Measurements from ENCODE around the gene SPSB4. TPM values are rescaled to one million over a fixed set of nuclear protein-coding genes. Genes with fewer than 3 reads are reported as not detected.

The SPSB4 gene
- total and polyA plus RNA-seq, 10 donors, result 0.87 to 10.7 (median 5.9) TPM

DNA sequence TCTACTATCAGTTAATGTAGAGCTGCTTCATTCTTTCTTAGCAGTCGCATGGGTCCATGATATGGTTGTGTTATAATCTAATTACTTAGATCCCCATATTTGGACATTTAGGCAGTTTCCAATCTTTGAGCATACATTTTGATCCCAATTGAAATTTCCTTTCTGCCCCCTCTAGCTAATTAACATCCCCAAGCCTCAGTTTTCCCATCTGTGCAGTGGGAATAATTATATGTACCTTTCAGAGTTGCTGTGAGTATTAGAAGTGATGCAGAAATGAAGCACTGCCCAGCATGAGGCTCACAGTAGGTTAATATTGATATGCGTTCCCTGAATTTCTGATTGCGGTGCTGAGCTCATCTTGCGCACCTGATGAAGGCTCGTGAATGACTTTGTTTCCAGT, 21.8 kb downstream of the SPSB4 start:
- Histone ChIP-seq H3K36me3 (no peaks in the 10 kb centered on the region), H3K27ac (no peak overlapping the region), H3K4me3 (no peak overlapping the region), H3K4me1 (peaks cover 0 to 14% (median 6%) of the 10 kb centered on the region in 6 donors), H3K9me3 (no peaks in the 10 kb centered on the region), H3K27me3 (replicated peaks in 1 of 7) (no peaks in the 10 kb centered on the region)
- intact Hi-C loops (cut with DNase I; ENCODE audit: low total_unique reads), result no loop called here
- no peak for DNase-seq
- TF ChIP-seq, protein P1, sequence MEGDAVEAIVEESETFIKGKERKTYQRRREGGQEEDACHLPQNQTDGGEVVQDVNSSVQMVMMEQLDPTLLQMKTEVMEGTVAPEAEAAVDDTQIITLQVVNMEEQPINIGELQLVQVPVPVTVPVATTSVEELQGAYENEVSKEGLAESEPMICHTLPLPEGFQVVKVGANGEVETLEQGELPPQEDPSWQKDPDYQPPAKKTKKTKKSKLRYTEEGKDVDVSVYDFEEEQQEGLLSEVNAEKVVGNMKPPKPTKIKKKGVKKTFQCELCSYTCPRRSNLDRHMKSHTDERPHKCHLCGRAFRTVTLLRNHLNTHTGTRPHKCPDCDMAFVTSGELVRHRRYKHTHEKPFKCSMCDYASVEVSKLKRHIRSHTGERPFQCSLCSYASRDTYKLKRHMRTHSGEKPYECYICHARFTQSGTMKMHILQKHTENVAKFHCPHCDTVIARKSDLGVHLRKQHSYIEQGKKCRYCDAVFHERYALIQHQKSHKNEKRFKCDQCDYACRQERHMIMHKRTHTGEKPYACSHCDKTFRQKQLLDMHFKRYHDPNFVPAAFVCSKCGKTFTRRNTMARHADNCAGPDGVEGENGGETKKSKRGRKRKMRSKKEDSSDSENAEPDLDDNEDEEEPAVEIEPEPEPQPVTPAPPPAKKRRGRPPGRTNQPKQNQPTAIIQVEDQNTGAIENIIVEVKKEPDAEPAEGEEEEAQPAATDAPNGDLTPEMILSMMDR (IDR thresholded peaks at IDR 0.05 in 8 of 11, conservative IDR thresholded peaks at IDR 0.05 in 3 of 11), result no peak
- no peak for TF ChIP-seq POLR2AphosphoS5 (IDR thresholded peaks at IDR 0.05)
- TF ChIP-seq POLR2A (IDR thresholded peaks at IDR 0.05), result no peak
- WGBS, 5 donors, result 95 to 99% (median 96%) methylated on average over 5 of the region's 5 CpGs

DNA sequence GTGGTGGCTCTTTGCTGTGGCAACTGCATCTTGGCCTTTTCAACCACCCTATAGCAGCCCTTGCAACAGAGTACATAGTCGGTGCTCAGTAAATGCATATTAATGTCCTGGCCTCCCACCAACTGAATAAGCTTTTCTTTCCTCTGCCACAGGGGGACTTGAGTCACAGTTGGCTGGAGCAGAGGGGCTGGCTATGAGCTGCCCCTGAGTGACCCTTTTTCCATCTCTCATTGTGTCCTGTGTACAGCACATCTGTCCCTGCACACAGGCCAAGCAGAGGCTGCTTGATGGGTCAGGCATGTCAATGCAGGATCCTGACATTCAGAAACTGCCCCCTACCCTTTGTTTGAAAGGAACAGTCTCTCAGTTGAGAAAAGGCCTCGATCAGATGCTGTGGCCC, 22.4 kb downstream of the SPSB4 start:
- intact Hi-C loops (cut with DNase I; ENCODE audit: low total_unique reads), result no loop called here
- DNase-seq, result no peak
- Histone ChIP-seq H3K4me3 (no peak overlapping the region), H3K27ac (no peak overlapping the region), H3K4me1 (peaks cover 0 to 14% (median 6%) of the 10 kb centered on the region in 6 donors), H3K36me3 (no peaks in the 10 kb centered on the region), H3K9me3 (no peaks in the 10 kb centered on the region), H3K27me3 (replicated peaks in 1 of 7) (no peaks in the 10 kb centered on the region)
- 75 to 96% (median 85%) methylated on average over 2 of the region's 2 CpGs for WGBS, 5 donors
- TF ChIP-seq POLR2AphosphoS5 (IDR thresholded peaks at IDR 0.05), result no peak
- TF ChIP-seq, protein P1 (IDR thresholded peaks at IDR 0.05 in 8 of 11, conservative IDR thresholded peaks at IDR 0.05 in 3 of 11), result no peak

DNA sequence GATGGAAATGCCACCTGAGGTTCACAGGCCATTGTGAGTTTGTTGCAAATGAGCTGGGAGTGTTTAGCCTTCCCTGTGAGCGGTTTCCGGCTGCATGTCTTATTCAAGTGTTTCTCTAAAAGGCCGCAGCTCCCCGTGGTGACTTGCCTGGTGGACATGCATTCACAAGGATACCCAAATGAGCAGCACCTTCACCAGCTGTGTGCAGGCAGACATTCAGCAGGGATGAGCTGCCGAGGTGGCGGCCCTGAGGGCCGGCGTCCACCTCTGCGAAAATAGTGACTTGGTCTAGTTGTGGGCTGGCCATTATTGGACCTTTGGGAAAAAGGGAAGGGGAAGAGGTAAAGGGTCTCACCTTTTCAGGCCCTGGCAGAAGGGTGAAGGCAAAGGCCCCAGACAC, 23.4 kb downstream of the SPSB4 start:
- Histone ChIP-seq H3K27me3 (replicated peaks in 1 of 7) (no peaks in the 10 kb centered on the region), H3K4me3 (no peak overlapping the region)

DNA sequence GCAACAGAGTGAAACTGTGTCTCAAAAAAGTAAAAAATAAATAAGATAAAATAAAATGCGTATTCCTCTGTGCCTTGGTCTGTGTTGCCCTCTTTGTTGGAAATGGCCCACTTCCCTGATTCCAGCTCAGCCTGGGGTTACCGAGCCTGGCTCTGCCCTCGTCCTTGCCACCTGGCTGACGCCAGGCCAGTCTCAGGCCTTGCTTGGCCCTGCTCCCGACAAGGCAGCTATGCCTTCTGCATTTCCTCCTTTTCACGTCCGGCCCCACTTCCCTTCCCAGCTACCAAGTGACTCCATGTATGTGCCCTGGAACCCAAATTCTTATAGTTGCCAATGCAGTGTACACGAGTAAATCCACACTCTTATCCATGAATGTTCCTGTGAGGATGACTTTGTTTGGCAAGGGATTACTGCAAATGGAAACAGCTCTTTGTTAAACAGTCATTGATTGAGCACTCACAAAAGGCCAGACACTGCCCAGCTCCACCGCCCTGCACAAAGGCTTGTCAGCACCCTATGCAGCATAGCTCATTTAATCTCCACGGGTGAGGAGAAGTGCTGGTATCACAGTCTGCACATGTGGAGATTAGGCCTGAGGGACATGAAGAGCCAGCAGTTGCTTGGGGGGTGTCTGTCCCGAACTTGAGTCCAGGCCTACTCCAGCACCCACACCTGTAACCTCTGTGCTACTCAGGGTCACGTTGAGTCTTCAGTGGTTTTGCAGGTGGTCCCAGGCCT, 25.1 kb downstream of the SPSB4 start:
- Histone ChIP-seq H3K4me1 (peaks cover 0 to 14% (median 6%) of the 10 kb centered on the region in 6 donors), H3K9me3 (no peaks in the 10 kb centered on the region), H3K27me3 (replicated peaks in 1 of 7) (no peaks in the 10 kb centered on the region), H3K27ac (peak overlapping the region in 4 of 8 donors; percentile 55 to 64 (median 59)), H3K4me3 (no peak overlapping the region), H3K36me3 (no peaks in the 10 kb centered on the region)
- WGBS, 5 donors, result 57 to 65% (median 58%) methylated on average over 12 of the region's 12 CpGs
- TF ChIP-seq, protein P1 (IDR thresholded peaks at IDR 0.05 in 8 of 11, conservative IDR thresholded peaks at IDR 0.05 in 3 of 11), result no peak
- no peak for DNase-seq
- intact Hi-C loops (cut with DNase I; ENCODE audit: low total_unique reads), result no loop called here

More for the DNA sequence above, 23.4 kb downstream of the SPSB4 start:
- H3K27ac ChIP-seq, result no peak overlapping the region
- no peak for DNase-seq
- TF ChIP-seq, protein P1 (IDR thresholded peaks at IDR 0.05 in 8 of 11, conservative IDR thresholded peaks at IDR 0.05 in 3 of 11), result no peak
- TF ChIP-seq POLR2AphosphoS5 (IDR thresholded peaks at IDR 0.05) (no peak), POLR2A (IDR thresholded peaks at IDR 0.05) (no peak)
- peaks cover 0 to 14% (median 6%) of the 10 kb centered on the region in 6 donors for H3K4me1 ChIP-seq
- 90 to 94% (median 93%) methylated on average over 9 of the region's 9 CpGs for WGBS, 5 donors
- no peaks in the 10 kb centered on the region for H3K9me3 ChIP-seq
- intact Hi-C loops (cut with DNase I; ENCODE audit: low total_unique reads), result no loop called here
- H3K36me3 ChIP-seq, result no peaks in the 10 kb centered on the region
